Right renal cortex interstitium (tissue), 3 donors: ENCODE results near the gene PTPRM. TPM values are rescaled to one million over a fixed set of nuclear protein-coding genes. Genes with fewer than 3 reads are reported as not detected.

Experiments
- DNase-seq, 3 donors: peaks; one replicate each; pipeline ENCODE4 v3.0.0-alpha.2; 2013; ENCODE audit warnings: low read depth in 3 of 3, low spot score in 2 of 3
- polyA plus RNA-seq, 3 donors: library from polyadenylated mRNA; unstranded; fragments of 120-200 nt; gene quantifications; one replicate each; pipeline ENCODE4 v1.2.1, GENCODE V29; 2013; ENCODE audit not compliant: insufficient read length in 3 of 3

PTPRM gene
- polyA plus RNA-seq, 3 donors: 83.9 to 114 (median 101) TPM

GRCh38 chr18:8361941-8362471 lies 794.9 kb downstream of the PTPRM start:
- DNase-seq: no peak

GRCh38 chr18:8362863-8363262 lies 795.7 kb downstream of the PTPRM start:
- no peak for DNase-seq

GRCh38 chr18:8364385-8364784 lies 797.3 kb downstream of the PTPRM start:
- DNase-seq: no peak

GRCh38 chr18:8365006-8365405 lies 797.9 kb downstream of the PTPRM start:
- DNase-seq: no peak

GRCh38 chr18:8365528-8365927 lies 798.4 kb downstream of the PTPRM start:
- DNase-seq: no peak

GRCh38 chr18:8366070-8366469 lies 799.0 kb downstream of the PTPRM start:
- no peak for DNase-seq

- DNase-seq: no peak
Observed at GRCh38 chr18:8366656-8367055, 799.5 kb downstream of the PTPRM start.

- peak in 1 of 3 donors; percentile 25 for DNase-seq
Observed at GRCh38 chr18:8367217-8367988, 800.3 kb downstream of the PTPRM start.

GRCh38 chr18:8368512-8369217 lies 801.5 kb downstream of the PTPRM start:
- no peak for DNase-seq

- no peak for DNase-seq
Observed at GRCh38 chr18:8373486-8373885, 806.4 kb downstream of the PTPRM start.

GRCh38 chr18:8374676-8375075 lies 807.6 kb downstream of the PTPRM start:
- DNase-seq: no peak

GRCh38 chr18:8375249-8375648 lies 808.1 kb downstream of the PTPRM start:
- no peak for DNase-seq

GRCh38 chr18:8376113-8376512 lies 809.0 kb downstream of the PTPRM start:
- no peak for DNase-seq

- no peak for DNase-seq
Observed at GRCh38 chr18:8379187-8379941, 812.2 kb downstream of the PTPRM start.

- DNase-seq: no peak
Observed at GRCh38 chr18:8380006-8380405, 812.9 kb downstream of the PTPRM start.

GRCh38 chr18:8380926-8381325 lies 813.8 kb downstream of the PTPRM start:
- DNase-seq: no peak

- no peak for DNase-seq
Observed at GRCh38 chr18:8381821-8382459, 814.8 kb downstream of the PTPRM start.

- DNase-seq: no peak
Observed at GRCh38 chr18:8385400-8385799, 818.3 kb downstream of the PTPRM start.

- DNase-seq: no peak
Observed at GRCh38 chr18:8386669-8387380, 819.7 kb downstream of the PTPRM start.
